Inferior parietal cortex (tissue), 1 donor: ENCODE measurements around the gene GLIS2.
"Not testable (repeated sequence)": the region's sequence is repeated elsewhere in the genome, so short reads cannot be mapped to it uniquely, and the experiment has no call there.

Experiments used
- DNase-seq: peaks from one replicate; pipeline ENCODE4 v3.0.0-alpha.2; 2016; ENCODE audit errors: extremely low spot score

GLIS2 gene

GRCh38 chr16:4334724-4335495, 19.0 kb downstream of the GLIS2 start:
- DNase-seq, result no peak

- DNase-seq, result no peak
Observed at GRCh38 chr16:4336701-4337539, 21.1 kb downstream of the GLIS2 start.

GRCh38 chr16:4337540-4338088, 21.7 kb downstream of the GLIS2 start:
- DNase-seq, result no peak

- no peak for DNase-seq
Observed at GRCh38 chr16:4338125-4338582, 22.3 kb downstream of the GLIS2 start.

- DNase-seq, result no peak
Observed at GRCh38 chr16:4338712-4339299, 22.9 kb downstream of the GLIS2 start.

GRCh38 chr16:4339455-4339854, 23.6 kb downstream of the GLIS2 start:
- DNase-seq, result no peak

GRCh38 chr16:4339909-4340308, 24.0 kb downstream of the GLIS2 start:
- DNase-seq, result no peak

- no peak for DNase-seq
Observed at GRCh38 chr16:4340443-4340842, 24.6 kb downstream of the GLIS2 start.

- no peak for DNase-seq
Observed at GRCh38 chr16:4341250-4341649, 25.4 kb downstream of the GLIS2 start.

- no peak for DNase-seq
Observed at GRCh38 chr16:4342866-4343744, 27.2 kb downstream of the GLIS2 start.

GRCh38 chr16:4344300-4344982, 28.6 kb downstream of the GLIS2 start:
- not testable (repeated sequence) for DNase-seq

GRCh38 chr16:4344983-4345835, 29.3 kb downstream of the GLIS2 start:
- DNase-seq, result peak; percentile 66

GRCh38 chr16:4345836-4346781, 30.2 kb downstream of the GLIS2 start:
- DNase-seq, result no peak

- DNase-seq, result no peak
Observed at GRCh38 chr16:4347010-4347409, 31.1 kb downstream of the GLIS2 start.

GRCh38 chr16:4347765-4348509, 32.1 kb downstream of the GLIS2 start:
- no peak for DNase-seq

GRCh38 chr16:4349332-4349731, 33.5 kb downstream of the GLIS2 start:
- DNase-seq, result no peak

- no peak for DNase-seq
Observed at GRCh38 chr16:4350365-4350786, 34.5 kb downstream of the GLIS2 start.
